ENCODE results near the gene GKN2. TPM values are rescaled to one million over a fixed set of nuclear protein-coding genes. Genes with fewer than 3 reads are reported as not detected.

GKN2 gene
- total and polyA plus RNA-seq, 8 donors, result 16.5 to 1,354 (median 221) TPM; not detected in 1

DNA sequence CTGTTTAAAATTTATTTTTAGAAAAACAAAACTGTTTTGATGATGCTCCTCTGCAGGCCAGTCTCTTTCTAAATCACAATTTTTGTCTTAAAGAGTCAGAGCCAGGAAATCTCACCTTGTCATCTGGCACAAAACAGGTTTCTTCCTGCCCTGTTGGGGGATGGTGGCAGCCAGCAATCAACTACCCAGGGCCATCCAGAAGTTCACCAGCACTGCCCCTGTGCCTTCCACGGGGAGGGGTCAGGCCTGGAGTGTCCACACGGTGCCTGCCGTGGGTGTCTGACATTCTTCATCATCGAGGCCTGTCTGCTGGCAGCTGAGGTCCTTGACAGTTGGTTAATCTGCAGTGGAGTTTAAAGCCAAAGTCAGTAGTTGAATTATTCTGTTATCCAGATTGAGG, 41.4 kb downstream of the GKN2 start:
- Histone ChIP-seq H3K27me3 (no peaks in the 10 kb centered on the region), H3K4me1 (peaks cover 16 to 32% (median 19%) of the 10 kb centered on the region in 4 donors), H3K9me3 (no peaks in the 10 kb centered on the region), H3K27ac (no peak overlapping the region), H3K36me3 (no peaks in the 10 kb centered on the region), H3K4me3 (no peak overlapping the region)
- intact Hi-C loops (cut with DNase I; ENCODE audit: low total_unique reads), result no loop called here
- DNase-seq, result no peak
- WGBS, 5 donors, result 69 to 84% (median 77%) methylated on average over 4 of the region's 4 CpGs
- TF ChIP-seq EP300 (IDR thresholded peaks at IDR 0.05) (no peak), POLR2A (IDR thresholded peaks at IDR 0.05) (no peak), POLR2AphosphoS5 (IDR thresholded peaks at IDR 0.05) (no peak)
- TF ChIP-seq, protein P1, sequence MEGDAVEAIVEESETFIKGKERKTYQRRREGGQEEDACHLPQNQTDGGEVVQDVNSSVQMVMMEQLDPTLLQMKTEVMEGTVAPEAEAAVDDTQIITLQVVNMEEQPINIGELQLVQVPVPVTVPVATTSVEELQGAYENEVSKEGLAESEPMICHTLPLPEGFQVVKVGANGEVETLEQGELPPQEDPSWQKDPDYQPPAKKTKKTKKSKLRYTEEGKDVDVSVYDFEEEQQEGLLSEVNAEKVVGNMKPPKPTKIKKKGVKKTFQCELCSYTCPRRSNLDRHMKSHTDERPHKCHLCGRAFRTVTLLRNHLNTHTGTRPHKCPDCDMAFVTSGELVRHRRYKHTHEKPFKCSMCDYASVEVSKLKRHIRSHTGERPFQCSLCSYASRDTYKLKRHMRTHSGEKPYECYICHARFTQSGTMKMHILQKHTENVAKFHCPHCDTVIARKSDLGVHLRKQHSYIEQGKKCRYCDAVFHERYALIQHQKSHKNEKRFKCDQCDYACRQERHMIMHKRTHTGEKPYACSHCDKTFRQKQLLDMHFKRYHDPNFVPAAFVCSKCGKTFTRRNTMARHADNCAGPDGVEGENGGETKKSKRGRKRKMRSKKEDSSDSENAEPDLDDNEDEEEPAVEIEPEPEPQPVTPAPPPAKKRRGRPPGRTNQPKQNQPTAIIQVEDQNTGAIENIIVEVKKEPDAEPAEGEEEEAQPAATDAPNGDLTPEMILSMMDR (IDR thresholded peaks at IDR 0.05), result no peak

DNA sequence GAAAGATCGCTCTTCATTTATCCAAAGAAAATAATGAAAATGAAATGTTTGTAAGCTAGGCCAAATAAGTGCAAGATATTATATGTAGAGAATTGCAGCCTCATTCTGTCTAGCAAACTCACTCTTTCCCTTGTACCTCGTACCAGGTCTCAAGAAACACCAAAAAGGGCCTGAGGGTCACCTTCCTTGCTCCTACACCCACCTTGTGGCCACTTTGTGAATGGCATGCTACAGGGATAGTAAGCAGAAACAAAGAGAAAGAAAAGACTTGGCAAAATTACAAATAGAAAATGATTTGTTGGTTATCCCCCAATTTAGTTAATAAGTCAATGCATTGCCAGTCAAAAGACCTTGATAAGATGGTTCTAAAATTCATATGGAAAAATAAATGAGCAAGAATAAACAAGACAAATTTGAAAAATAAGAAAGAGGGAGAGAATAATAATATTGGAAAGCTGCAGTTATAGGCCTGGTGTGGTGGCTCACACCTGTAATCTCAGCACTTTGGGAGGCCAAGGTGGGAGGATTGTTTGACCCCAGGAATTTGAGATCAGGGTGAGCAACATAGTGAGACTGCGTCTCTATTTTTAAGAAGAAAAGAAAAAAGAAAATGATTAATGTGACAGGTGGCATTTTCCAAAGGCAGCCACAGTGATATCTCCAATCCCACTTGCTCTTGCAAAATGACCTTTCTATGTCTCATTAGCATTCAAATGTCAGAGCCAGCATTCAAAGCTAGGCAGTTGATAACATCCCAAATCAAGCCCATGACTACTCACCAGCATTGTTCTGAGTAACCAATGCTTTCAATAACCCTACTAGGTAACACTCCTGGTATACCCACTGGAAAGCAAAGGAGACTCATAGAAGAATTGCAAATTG, 42.7 kb downstream of the GKN2 start:
- H3K27me3 ChIP-seq, result no peaks in the 10 kb centered on the region
- no peaks in the 10 kb centered on the region for H3K9me3 ChIP-seq
- intact Hi-C loops (cut with DNase I; ENCODE audit: low total_unique reads), result loop anchor here (5.0 kb wide), 1 partner anchor 158 kb away; no protein-coding TSS in a partner anchor
- TF ChIP-seq, protein P1 (IDR thresholded peaks at IDR 0.05), result peak in 5 of 7 experiments; percentile 81 to 91 (median 89)
- no peak for TF ChIP-seq POLR2A (IDR thresholded peaks at IDR 0.05)
- no peak overlapping the region for H3K4me3 ChIP-seq
- DNase-seq, result peak; percentile 79 to 86
- peaks cover 16 to 32% (median 19%) of the 10 kb centered on the region in 4 donors for H3K4me1 ChIP-seq
- no peaks in the 10 kb centered on the region for H3K36me3 ChIP-seq
- no peak overlapping the region for H3K27ac ChIP-seq
- 57 to 77% (median 71%) methylated on average over 3 of the region's 3 CpGs for WGBS, 5 donors

DNA sequence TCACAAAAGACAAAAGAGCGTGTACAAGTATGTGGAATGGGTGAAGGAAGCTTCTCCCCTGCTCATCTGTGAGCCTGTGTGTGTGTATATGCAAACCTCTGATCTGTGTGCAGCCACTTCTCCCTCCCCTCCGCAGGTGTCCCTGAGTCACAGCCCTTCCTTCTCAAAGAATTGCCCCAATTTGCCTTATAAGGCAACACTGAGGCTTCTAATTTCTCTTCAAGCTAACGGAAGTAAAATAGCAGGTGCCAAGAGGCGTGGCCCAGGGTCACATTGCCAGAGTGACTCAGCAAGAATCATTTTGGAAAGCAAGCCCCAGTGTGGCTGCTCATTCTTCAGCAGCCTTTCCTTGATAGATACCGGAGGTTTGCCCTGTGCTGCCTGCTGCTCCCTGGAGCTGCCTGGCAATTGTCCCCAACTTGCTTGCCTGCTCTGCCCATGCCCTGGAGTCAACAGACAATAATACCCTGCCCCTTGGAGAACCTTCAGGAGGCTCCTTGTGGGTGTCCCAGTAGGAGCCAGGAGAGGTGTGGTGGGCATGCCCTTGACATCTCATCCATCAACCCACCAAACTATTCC, 44.2 kb downstream of the GKN2 start:
- intact Hi-C loops (cut with DNase I; ENCODE audit: low total_unique reads), result loop anchor here (5.0 kb wide), 1 partner anchor 156 kb away; no protein-coding TSS in a partner anchor
- no peak overlapping the region for H3K4me3 ChIP-seq
- peaks cover 16 to 32% (median 19%) of the 10 kb centered on the region in 4 donors for H3K4me1 ChIP-seq
- WGBS, 5 donors, result 22 to 30% (median 25%) methylated on average over 4 to 5 of the region's 5 CpGs
- no peaks in the 10 kb centered on the region for H3K9me3 ChIP-seq
- peak overlapping the region in 4 of 5 donors; percentile 41 to 77 (median 60) for H3K27ac ChIP-seq
- peak in 2 of 3 donors; percentile 36 to 76 for TF ChIP-seq POLR2AphosphoS5 (IDR thresholded peaks at IDR 0.05)
- TF ChIP-seq, protein P1 (IDR thresholded peaks at IDR 0.05), result no peak
- DNase-seq, result peak; percentile 85 to 87
- H3K36me3 ChIP-seq, result no peaks in the 10 kb centered on the region
- H3K27me3 ChIP-seq, result no peaks in the 10 kb centered on the region

DNA sequence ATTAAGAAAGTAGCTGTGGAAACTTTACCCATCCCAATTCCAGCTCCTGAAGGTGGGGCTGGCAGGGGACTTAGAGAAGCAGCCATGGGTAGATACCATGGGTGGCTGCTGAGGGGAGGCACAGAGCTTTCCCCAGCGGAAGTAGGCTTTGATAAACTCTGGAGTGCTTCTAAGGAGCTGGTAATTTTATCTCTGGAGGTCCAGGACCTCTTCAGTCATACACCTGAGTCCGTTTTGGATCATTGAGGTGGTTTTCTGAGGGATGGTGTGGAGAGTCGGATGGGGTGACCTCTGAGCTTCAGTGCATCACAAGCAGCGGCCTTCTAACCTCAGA, 44.8 kb downstream of the GKN2 start:
- 63 to 86% (median 80%) methylated on average over 4 of the region's 4 CpGs for WGBS, 5 donors
- no peaks in the 10 kb centered on the region for H3K9me3 ChIP-seq
- no peak for DNase-seq
- H3K27me3 ChIP-seq, result no peaks in the 10 kb centered on the region
- peaks cover 16 to 32% (median 19%) of the 10 kb centered on the region in 4 donors for H3K4me1 ChIP-seq
- no peaks in the 10 kb centered on the region for H3K36me3 ChIP-seq
- peak overlapping the region in 4 of 5 donors; percentile 41 to 77 (median 60) for H3K27ac ChIP-seq
- intact Hi-C loops (cut with DNase I; ENCODE audit: low total_unique reads), result loop anchor here (5.0 kb wide), 1 partner anchor 156 kb away; no protein-coding TSS in a partner anchor
- no peak overlapping the region for H3K4me3 ChIP-seq
- TF ChIP-seq POLR2AphosphoS5 (IDR thresholded peaks at IDR 0.05), result no peak
- no peak for TF ChIP-seq POLR2A (IDR thresholded peaks at IDR 0.05)
- no peak for TF ChIP-seq EP300 (IDR thresholded peaks at IDR 0.05)
- TF ChIP-seq, protein P1 (IDR thresholded peaks at IDR 0.05), result no peak

Data from stomach (tissue), 9 donors.